Neural crest cell (in vitro differentiated cells): ENCODE results near the gene HBB. TPM values are rescaled to one million over a fixed set of nuclear protein-coding genes. Genes with fewer than 3 reads are reported as not detected.

Experiments
- DNase-seq: peaks from one replicate; pipeline ENCODE4 v3.0.0; 2021; ENCODE audit warnings: low read depth, mixed read lengths, low spot score
- H3K27ac Mint-ChIP-seq: one replicate; pipeline ENCODE4 v1.8.0; 2021; ENCODE audit warnings: mild to moderate bottlenecking, mixed read lengths; ENCODE audit not compliant: unreplicated experiment
- H3K27me3 Mint-ChIP-seq: 2 replicates; pipeline ENCODE4 v1.8.0; 2021; ENCODE audit warnings: low read depth, mild to moderate bottlenecking, mixed read lengths
- H3K36me3 Mint-ChIP-seq: 2 replicates; pipeline ENCODE4 v1.8.0; 2021; ENCODE audit warnings: low read depth, mild to moderate bottlenecking, mixed read lengths
- H3K4me1 Mint-ChIP-seq: 2 replicates; pipeline ENCODE4 v1.8.0; 2021; ENCODE audit warnings: mixed read lengths
- H3K4me3 Mint-ChIP-seq: one replicate; pipeline ENCODE4 v1.8.0; 2021; ENCODE audit warnings: mild to moderate bottlenecking, mixed read lengths
- H3K9me3 Mint-ChIP-seq: 2 replicates; pipeline ENCODE4 v1.8.0; 2021; ENCODE audit warnings: mixed read lengths
- CTCF ChIP-seq: fragments of 200-600 bp; sonication (generic); conservative IDR thresholded peaks from 2 replicates; pipeline ENCODE4 v1.5.0; 2021; ENCODE audit warnings: antibody characterized with exemption, mild to moderate bottlenecking
- total RNA-seq: library from RNA; stranded (reverse); gene quantifications from 2 replicates; pipeline ENCODE4 v1.2.1, GENCODE V29; 2021

Gene HBB
- total RNA-seq, 1 donor from 2014 or later = not detected

GRCh38 chr11:5237420-5237819 is 10.5 kb upstream of the HBB start:
- Mint-ChIP-seq H3K4me1 (no peaks in the 10 kb centered on the region), H3K4me3 (no peak overlapping the region), H3K36me3 (no peaks in the 10 kb centered on the region), H3K27ac (no peak overlapping the region), H3K9me3 (no peaks in the 10 kb centered on the region), H3K27me3 (peaks cover 20% of the 10 kb centered on the region)
- TF ChIP-seq CTCF = no peak
- DNase-seq = no peak

- no peak for TF ChIP-seq CTCF
- Mint-ChIP-seq H3K4me3 (no peak overlapping the region), H3K36me3 (no peaks in the 10 kb centered on the region), H3K27me3 (peaks cover 17% of the 10 kb centered on the region), H3K4me1 (no peaks in the 10 kb centered on the region), H3K27ac (no peak overlapping the region), H3K9me3 (no peaks in the 10 kb centered on the region)
- no peak for DNase-seq
Observed at GRCh38 chr11:5235364-5236095, 8.7 kb upstream of the HBB start.

GRCh38 chr11:5234381-5234834 is 7.5 kb upstream of the HBB start, which contains the start of gene HBD:
HBD (minus strand) TSS chr11:5234483; CDS start chr11:5234433, 50 bp downstream.
- DNase-seq = no peak
- TF ChIP-seq CTCF = no peak
- Mint-ChIP-seq H3K4me1 (peaks cover 4% of the 10 kb centered on the region), H3K27me3 (peaks cover 15% of the 10 kb centered on the region), H3K4me3 (no peak within 1 kb of the TSS), H3K27ac (no peak within 1 kb of the TSS), H3K36me3 (no peaks in the 10 kb centered on the region), H3K9me3 (no peaks in the 10 kb centered on the region)

- no peak overlapping the region for H3K27ac Mint-ChIP-seq
- no peaks in the 10 kb centered on the region for H3K36me3 Mint-ChIP-seq
- DNase-seq = no peak
- no peak for TF ChIP-seq CTCF
- H3K27me3 Mint-ChIP-seq = peaks cover 11% of the 10 kb centered on the region
- H3K4me3 Mint-ChIP-seq = no peak overlapping the region
- H3K9me3 Mint-ChIP-seq = no peaks in the 10 kb centered on the region
- H3K4me1 Mint-ChIP-seq = peaks cover 8% of the 10 kb centered on the region
Observed at GRCh38 chr11:5233307-5233706, 6.4 kb upstream of the HBB start.

- H3K4me3 Mint-ChIP-seq = no peak overlapping the region
- no peak for DNase-seq
- no peak for TF ChIP-seq CTCF
- H3K27me3 Mint-ChIP-seq = peaks cover 11% of the 10 kb centered on the region
- H3K9me3 Mint-ChIP-seq = no peaks in the 10 kb centered on the region
- H3K27ac Mint-ChIP-seq = no peak overlapping the region
- H3K4me1 Mint-ChIP-seq = peaks cover 8% of the 10 kb centered on the region
- H3K36me3 Mint-ChIP-seq = no peaks in the 10 kb centered on the region
Observed at GRCh38 chr11:5232821-5233220, 6.0 kb upstream of the HBB start.
